CD8-positive, alpha-beta memory T cell (primary cell): Measurements from ENCODE around the gene TNFRSF8. TPM values are rescaled to one million over a fixed set of nuclear protein-coding genes. Genes with fewer than 3 reads are reported as not detected.

Source experiments
- CTCF ChIA-PET: fragments of 350-600 bp; sonication (Branson Sonifier 250); formaldehyde crosslinking; loops from one replicate; lab custom pipeline; 2021; ENCODE audit warnings: antibody characterized with exemption; lab: Charles Lee
- POLR2A ChIA-PET: fragments of 350-600 bp; sonication (Branson Sonifier 250); formaldehyde crosslinking; loops from one replicate; lab custom pipeline; 2021; ENCODE audit warnings: antibody characterized with exemption; lab: Charles Lee
- DNase-seq, 5 donors: peaks; one replicate each; pipeline versions ENCODE4 v3.0.0 to v3.0.0-alpha.2; 2020 to 2022; ENCODE audit warnings: mixed read lengths in 1 of 5
- H3K27ac ChIP-seq: one replicate; pipeline ENCODE4 v1.7.0; 2013; ENCODE audit warnings: low read depth, mild to moderate bottlenecking, low read length, moderate library complexity
- H3K27me3 ChIP-seq: 2 replicates; pipeline ENCODE4 v1.7.0; 2013; ENCODE audit warnings: low read length, mild to moderate bottlenecking; ENCODE audit not compliant: insufficient read depth, poor library complexity, severe bottlenecking
- H3K36me3 ChIP-seq: 2 replicates; pipeline ENCODE4 v1.7.0; 2013; ENCODE audit warnings: mild to moderate bottlenecking, low read length, moderate library complexity; ENCODE audit not compliant: insufficient read depth
- H3K4me1 ChIP-seq: 2 replicates; pipeline ENCODE4 v1.7.0; 2013; ENCODE audit warnings: mild to moderate bottlenecking, low read length, moderate library complexity; ENCODE audit not compliant: insufficient read depth
- H3K4me3 ChIP-seq: 2 replicates; pipeline ENCODE4 v1.7.0; 2013; ENCODE audit warnings: mild to moderate bottlenecking, low read length
- H3K9me3 ChIP-seq: 2 replicates; pipeline ENCODE4 v1.7.0; 2013; ENCODE audit warnings: mild to moderate bottlenecking, low read length
- H3K27ac Mint-ChIP-seq, 8 donors: one replicate each; pipeline ENCODE4 v1.8.0; 2020 to 2021; ENCODE audit warnings: mixed read lengths in 8 of 8, mild to moderate bottlenecking in 6 of 8, inconsistent platforms in 3 of 8, moderate library complexity in 3 of 8
- H3K27me3 Mint-ChIP-seq, 2 donors: one replicate each; pipeline ENCODE4 v1.8.0; 2020 to 2021; ENCODE audit warnings: mixed read lengths in 2 of 2, mild to moderate bottlenecking in 1 of 2, moderate library complexity in 1 of 2
- H3K36me3 Mint-ChIP-seq, 3 donors: one replicate each; pipeline ENCODE4 v1.8.0; 2020 to 2021; ENCODE audit warnings: mixed read lengths in 3 of 3, inconsistent platforms in 1 of 3, mild to moderate bottlenecking in 1 of 3
- H3K4me1 Mint-ChIP-seq, 3 donors: one replicate each; pipeline ENCODE4 v1.8.0; 2020 to 2021; ENCODE audit warnings: mixed read lengths in 3 of 3, inconsistent platforms in 1 of 3, mild to moderate bottlenecking in 1 of 3
- H3K4me3 Mint-ChIP-seq, 7 donors: one replicate each; pipeline ENCODE4 v1.8.0; 2020 to 2021; ENCODE audit warnings: mixed read lengths in 7 of 7, mild to moderate bottlenecking in 6 of 7, moderate library complexity in 4 of 7, inconsistent platforms in 2 of 7
- H3K9me3 Mint-ChIP-seq, 5 donors: one replicate each; pipeline ENCODE4 v1.8.0; 2020 to 2022; ENCODE audit warnings: mixed read lengths in 5 of 5, mild to moderate bottlenecking in 3 of 5, moderate library complexity in 2 of 5, inconsistent platforms in 1 of 5
- polyA plus RNA-seq: library from polyadenylated mRNA; unstranded; fragments of 300-500 nt; fragmentation: Illumina TruSeq; gene quantifications from one replicate; pipeline ENCODE4 v1.2.3, GENCODE V29; 2021
- total RNA-seq, 2 experiments: library from RNA; stranded (reverse); gene quantifications; one replicate each; pipeline ENCODE4 v1.2.3, GENCODE V29; 2021

TNFRSF8 gene
- total and polyA plus RNA-seq, 3 experiments from 2014 or later = 1.5 to 1.9 TPM; not detected in 1

DNA sequence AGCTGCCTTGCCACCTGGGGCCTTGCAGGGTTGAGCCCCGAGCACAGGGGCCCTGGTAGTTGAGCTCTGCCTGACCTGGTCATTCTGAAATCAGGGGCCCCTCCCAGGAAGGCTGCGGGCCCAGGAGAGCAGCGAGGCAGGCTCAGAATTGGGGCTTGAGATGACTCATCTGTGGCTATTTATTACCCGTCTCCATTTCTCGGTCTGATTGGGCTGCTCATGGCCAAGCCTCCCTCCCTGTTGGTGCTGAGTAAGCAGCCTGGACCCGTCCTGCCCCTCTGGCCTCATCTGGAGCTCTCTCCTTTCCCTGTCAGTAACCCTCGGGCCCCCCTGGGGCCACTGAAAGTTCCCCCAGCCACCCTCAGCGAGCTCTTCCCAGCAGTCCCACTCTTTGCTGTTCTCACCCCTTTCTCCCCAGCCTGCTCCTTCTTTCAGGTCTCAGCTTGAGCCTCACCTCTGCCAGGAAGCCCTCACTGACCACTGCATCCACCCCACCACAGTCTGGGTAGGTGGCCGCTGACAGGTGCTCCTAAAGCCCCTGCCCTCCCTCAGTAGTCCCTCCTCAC lies 11.0 kb upstream of the TNFRSF8 start:
- H3K36me3 Mint-ChIP-seq = no peaks in the 10 kb centered on the region
- Histone ChIP-seq H3K27me3 (no peaks in the 10 kb centered on the region), H3K36me3 (no peaks in the 10 kb centered on the region), H3K4me3 (no peak overlapping the region), H3K4me1 (peaks cover 18% of the 10 kb centered on the region), H3K9me3 (no peaks in the 10 kb centered on the region), H3K27ac (peak overlapping the region; percentile 43)
- peak overlapping the region in 6 of 8 donors; percentile 23 to 91 (median 40) for H3K27ac Mint-ChIP-seq
- H3K4me1 Mint-ChIP-seq = peaks cover 11 to 14% (median 13%) of the 10 kb centered on the region in 3 donors
- POLR2A ChIA-PET = no interaction called here
- DNase-seq = no peak
- CTCF ChIA-PET = interaction anchor here (1.1 kb wide), 1 partner anchor 74 kb away, joined by 3 read pairs; no protein-coding TSS in a partner anchor
- H3K27me3 Mint-ChIP-seq = peaks cover 0 to 4% of the 10 kb centered on the region in 2 donors
- no peaks in the 10 kb centered on the region for H3K9me3 Mint-ChIP-seq
- H3K4me3 Mint-ChIP-seq = peak overlapping the region in 5 of 7 donors; percentile 6 to 90 (median 54)

DNA sequence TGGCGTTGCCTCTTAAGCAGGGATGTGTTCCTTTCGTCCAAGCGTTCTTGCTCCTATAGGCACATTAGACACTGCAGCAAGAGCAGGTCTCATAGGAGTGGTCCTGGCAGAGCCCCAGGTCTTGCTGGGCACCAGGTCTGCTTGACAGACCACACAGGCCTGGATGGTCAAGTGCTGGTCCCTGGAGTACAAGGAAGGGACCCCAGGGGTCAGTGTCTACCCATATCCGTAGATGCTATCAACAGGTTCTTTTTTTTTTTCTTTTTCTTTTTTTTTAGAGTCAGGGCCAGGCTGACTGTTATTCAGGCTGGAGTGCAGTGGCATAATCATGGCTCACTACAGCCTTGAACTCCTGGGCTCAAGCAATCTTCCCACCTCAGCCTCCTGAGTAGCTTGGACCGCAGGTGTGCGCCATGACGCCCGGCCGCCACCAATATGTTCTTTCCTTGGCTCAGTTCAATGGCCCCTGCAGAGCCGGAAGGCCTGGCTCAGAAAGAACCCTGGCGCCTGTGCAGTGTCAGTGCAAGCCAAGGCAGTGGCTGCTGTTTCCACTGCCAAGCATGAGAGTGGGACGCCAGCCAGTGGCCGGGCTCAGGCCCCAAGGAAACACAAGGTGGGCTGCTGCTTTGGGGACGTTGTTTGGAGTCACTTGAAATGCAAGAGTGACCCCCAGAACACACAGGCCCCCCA lies 10.0 kb upstream of the TNFRSF8 start:
- Mint-ChIP-seq H3K36me3 (no peaks in the 10 kb centered on the region), H3K27me3 (peaks cover 2 to 4% of the 10 kb centered on the region in 2 donors), H3K4me1 (peaks cover 11 to 14% (median 13%) of the 10 kb centered on the region in 3 donors), H3K27ac (no peak overlapping the region), H3K4me3 (peak overlapping the region in 1 of 7 donors; percentile 61), H3K9me3 (no peaks in the 10 kb centered on the region)
- Histone ChIP-seq H3K27me3 (no peaks in the 10 kb centered on the region), H3K4me1 (peaks cover 8% of the 10 kb centered on the region), H3K27ac (no peak overlapping the region), H3K36me3 (no peaks in the 10 kb centered on the region), H3K4me3 (no peak overlapping the region), H3K9me3 (no peaks in the 10 kb centered on the region)
- no peak for DNase-seq
- ChIA-PET POLR2A (no interaction called here), CTCF (interaction anchor here (1.1 kb wide), 1 partner anchor 73 kb away, joined by 3 read pairs; no protein-coding TSS in a partner anchor)

DNA sequence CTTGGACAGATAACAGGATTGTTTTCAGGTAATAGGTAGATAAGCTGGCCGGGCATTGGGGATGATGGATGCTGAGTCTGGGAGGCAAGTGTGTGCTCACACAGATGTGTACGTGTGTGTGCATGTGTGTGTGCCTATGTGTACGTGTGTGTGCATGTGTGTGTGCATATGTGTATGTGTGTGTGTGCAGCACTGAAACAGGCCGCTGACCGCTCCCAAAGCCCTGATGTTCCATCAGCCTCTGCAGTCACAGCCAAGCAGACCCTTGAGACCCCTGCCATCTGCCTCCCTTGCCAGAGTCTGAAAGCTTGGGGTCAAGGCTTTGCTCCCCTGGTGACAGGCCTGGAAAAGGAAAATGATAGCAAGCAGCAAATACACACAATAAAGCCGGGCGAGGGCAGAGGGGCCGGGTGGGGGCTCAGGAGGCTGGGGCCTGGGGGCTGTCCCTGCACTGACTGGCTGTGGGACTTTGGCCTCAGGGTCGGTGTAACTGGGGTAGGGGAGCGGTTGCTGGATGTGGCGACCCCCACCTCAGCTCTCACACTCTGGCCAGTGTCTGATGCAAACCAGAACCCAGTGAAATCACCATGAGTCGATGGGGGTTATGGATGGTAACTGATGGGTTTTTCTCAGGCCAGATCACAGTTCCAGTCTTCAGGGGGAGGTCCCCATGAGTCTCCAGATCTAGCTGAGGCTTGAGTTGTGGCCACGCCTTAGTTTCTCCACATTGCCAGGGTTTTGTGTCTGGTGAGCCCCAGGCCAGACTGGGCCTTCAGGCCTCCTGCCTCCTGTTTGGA lies 9.2 kb upstream of the TNFRSF8 start:
- CTCF ChIA-PET = no interaction called here
- Mint-ChIP-seq H3K4me1 (peaks cover 11 to 14% (median 13%) of the 10 kb centered on the region in 3 donors), H3K4me3 (no peak overlapping the region), H3K9me3 (no peaks in the 10 kb centered on the region), H3K27me3 (peaks cover 4% of the 10 kb centered on the region in 2 donors), H3K36me3 (no peaks in the 10 kb centered on the region), H3K27ac (peak overlapping the region in 1 of 8 donors; percentile 24)
- peaks cover 8% of the 10 kb centered on the region for H3K4me1 ChIP-seq
- H3K9me3 ChIP-seq = no peaks in the 10 kb centered on the region
- DNase-seq = no peak
- H3K27ac ChIP-seq = no peak overlapping the region
- H3K27me3 ChIP-seq = no peaks in the 10 kb centered on the region
- POLR2A ChIA-PET = no interaction called here
- no peaks in the 10 kb centered on the region for H3K36me3 ChIP-seq
- no peak overlapping the region for H3K4me3 ChIP-seq

DNA sequence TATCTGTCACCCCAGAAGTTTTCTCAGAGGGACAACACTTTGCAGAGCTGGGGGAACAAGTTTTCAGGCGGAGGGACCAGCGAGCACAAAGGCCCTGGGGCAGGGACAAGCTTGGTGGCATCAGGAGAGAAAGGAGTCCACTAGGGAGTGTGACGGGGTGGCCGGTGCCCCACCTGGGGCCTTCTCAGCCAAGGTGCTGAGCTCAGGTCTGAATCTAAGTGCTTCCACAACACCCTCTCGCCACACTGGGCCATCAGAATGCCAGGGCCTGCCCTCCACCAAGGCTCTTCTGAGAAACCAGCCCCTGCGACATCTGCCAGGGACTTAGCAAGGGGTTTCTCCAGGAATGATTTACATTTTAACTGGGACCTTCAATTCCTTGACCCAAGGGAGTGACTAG lies 7.8 kb upstream of the TNFRSF8 start:
- Mint-ChIP-seq H3K36me3 (no peaks in the 10 kb centered on the region), H3K9me3 (peaks cover 0 to 1% (median 0%) of the 10 kb centered on the region in 5 donors), H3K4me1 (peaks cover 11 to 14% (median 13%) of the 10 kb centered on the region in 3 donors), H3K27ac (no peak overlapping the region), H3K27me3 (peaks cover 12 to 13% of the 10 kb centered on the region in 2 donors), H3K4me3 (no peak overlapping the region)
- Histone ChIP-seq H3K27ac (no peak overlapping the region), H3K4me3 (no peak overlapping the region), H3K36me3 (no peaks in the 10 kb centered on the region), H3K27me3 (no peaks in the 10 kb centered on the region), H3K4me1 (peaks cover 8% of the 10 kb centered on the region), H3K9me3 (no peaks in the 10 kb centered on the region)
- CTCF ChIA-PET = no interaction called here
- POLR2A ChIA-PET = no interaction called here
- DNase-seq = no peak

DNA sequence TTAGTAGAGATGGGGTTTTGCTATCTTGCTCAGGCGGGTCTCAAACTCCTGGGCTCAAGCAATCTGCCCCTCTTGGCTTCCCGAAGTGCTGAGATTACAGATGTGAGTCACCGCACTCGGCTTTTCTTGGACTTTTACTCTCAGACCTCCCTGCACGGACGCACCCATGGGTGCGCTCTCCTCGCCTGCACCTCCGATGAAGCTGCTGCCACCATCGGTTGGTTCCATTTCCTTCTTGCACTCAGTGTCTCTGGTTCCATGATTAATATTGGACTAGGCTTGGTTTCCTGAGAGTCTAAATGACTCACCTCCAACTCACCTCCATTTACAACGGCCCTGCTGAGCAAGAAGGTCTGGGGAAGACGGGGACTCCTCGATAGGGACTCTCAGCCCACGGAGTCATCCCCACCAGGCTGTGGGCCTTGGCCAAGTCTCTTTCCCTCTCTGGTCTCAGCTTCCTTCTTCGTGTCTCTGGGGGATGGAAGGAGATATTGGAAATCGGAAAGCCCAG lies 6.7 kb upstream of the TNFRSF8 start:
- no peak overlapping the region for H3K4me3 Mint-ChIP-seq
- Histone ChIP-seq H3K36me3 (no peaks in the 10 kb centered on the region), H3K4me1 (peaks cover 8% of the 10 kb centered on the region), H3K27ac (no peak overlapping the region), H3K4me3 (no peak overlapping the region), H3K27me3 (no peaks in the 10 kb centered on the region), H3K9me3 (no peaks in the 10 kb centered on the region)
- H3K27ac Mint-ChIP-seq = no peak overlapping the region
- ChIA-PET CTCF (no interaction called here), POLR2A (no interaction called here)
- peaks cover 11 to 14% (median 13%) of the 10 kb centered on the region in 3 donors for H3K4me1 Mint-ChIP-seq
- no peak for DNase-seq
- H3K9me3 Mint-ChIP-seq = peaks cover 0 to 1% (median 0%) of the 10 kb centered on the region in 5 donors
- H3K27me3 Mint-ChIP-seq = peaks cover 12 to 15% of the 10 kb centered on the region in 2 donors
- no peaks in the 10 kb centered on the region for H3K36me3 Mint-ChIP-seq

DNA sequence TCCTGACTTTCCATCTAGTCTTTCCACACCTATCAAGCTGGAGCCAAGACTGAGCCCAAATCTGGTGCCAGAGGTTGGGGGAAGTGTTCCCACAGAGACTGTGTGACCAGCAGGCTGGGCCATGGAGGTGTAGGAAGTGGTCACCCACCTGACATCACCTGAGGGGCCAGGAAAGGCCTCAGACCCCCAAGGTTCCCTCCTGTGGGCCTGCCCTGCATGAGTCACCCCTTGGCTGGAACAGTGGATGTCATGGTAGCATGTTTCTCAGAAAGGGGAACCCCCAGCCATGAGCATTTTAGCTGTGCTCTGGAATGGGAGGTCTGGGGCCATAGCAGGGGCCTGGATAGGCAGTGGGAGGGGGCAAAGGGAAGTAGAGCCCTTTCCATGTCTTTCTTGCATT lies 5.7 kb upstream of the TNFRSF8 start:
- no peaks in the 10 kb centered on the region for H3K36me3 Mint-ChIP-seq
- H3K27ac Mint-ChIP-seq = no peak overlapping the region
- no peaks in the 10 kb centered on the region for H3K27me3 ChIP-seq
- ChIA-PET CTCF (no interaction called here), POLR2A (no interaction called here)
- no peak overlapping the region for H3K27ac ChIP-seq
- no peak overlapping the region for H3K4me3 ChIP-seq
- H3K27me3 Mint-ChIP-seq = peaks cover 16 to 22% of the 10 kb centered on the region in 2 donors
- DNase-seq = no peak
- peaks cover 4 to 6% (median 6%) of the 10 kb centered on the region in 3 donors for H3K4me1 Mint-ChIP-seq
- no peaks in the 10 kb centered on the region for H3K9me3 ChIP-seq
- no peaks in the 10 kb centered on the region for H3K36me3 ChIP-seq
- H3K9me3 Mint-ChIP-seq = peaks cover 0 to 1% (median 0%) of the 10 kb centered on the region in 5 donors
- H3K4me3 Mint-ChIP-seq = no peak overlapping the region
- H3K4me1 ChIP-seq = peaks cover 1% of the 10 kb centered on the region

DNA sequence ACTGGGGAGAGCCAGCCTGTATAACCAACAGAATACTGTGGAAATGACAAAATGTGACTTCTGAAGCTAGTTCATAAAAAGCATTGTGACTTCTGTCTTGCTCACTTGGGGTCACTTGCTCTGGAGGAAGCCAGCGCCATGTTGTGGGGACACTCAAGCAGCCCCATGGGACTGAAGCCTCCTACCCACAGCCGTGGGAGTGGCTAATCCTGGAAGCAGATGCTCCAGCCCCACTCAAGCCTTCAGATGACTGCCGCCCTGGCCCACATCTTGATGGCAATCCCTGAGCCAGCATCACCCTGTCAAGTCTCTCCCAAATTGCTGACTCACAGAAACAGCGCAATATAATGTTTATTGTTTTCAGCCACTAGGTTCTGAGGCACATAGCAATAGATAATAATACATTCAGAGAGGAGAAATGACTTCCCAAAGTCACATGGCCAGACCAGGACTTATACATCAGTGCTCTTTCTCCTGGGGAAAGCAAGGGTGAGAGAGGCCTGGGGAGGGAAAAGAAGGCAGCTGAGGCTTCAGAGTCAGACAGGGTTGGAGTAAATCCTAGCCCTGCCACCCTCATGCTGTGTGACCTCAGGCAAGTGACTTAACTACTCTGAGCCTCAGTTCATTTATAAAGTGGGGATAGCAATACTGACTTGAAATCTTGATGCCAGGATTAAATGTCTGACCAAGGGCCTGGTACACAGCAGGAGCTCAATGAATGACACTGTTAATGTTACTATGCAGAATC lies 5.0 kb upstream of the TNFRSF8 start:
- no peak overlapping the region for H3K4me3 ChIP-seq
- POLR2A ChIA-PET = no interaction called here
- no peaks in the 10 kb centered on the region for H3K36me3 ChIP-seq
- H3K9me3 ChIP-seq = no peaks in the 10 kb centered on the region
- peaks cover 4% of the 10 kb centered on the region for H3K27me3 ChIP-seq
- CTCF ChIA-PET = no interaction called here
- DNase-seq = no peak
- Mint-ChIP-seq H3K9me3 (peaks cover 0 to 1% (median 0%) of the 10 kb centered on the region in 5 donors), H3K4me1 (peaks cover 4 to 5% (median 4%) of the 10 kb centered on the region in 3 donors), H3K36me3 (no peaks in the 10 kb centered on the region), H3K4me3 (no peak overlapping the region), H3K27me3 (peaks cover 20 to 25% of the 10 kb centered on the region in 2 donors), H3K27ac (no peak overlapping the region)
- H3K4me1 ChIP-seq = peaks cover 4% of the 10 kb centered on the region
- H3K27ac ChIP-seq = no peak overlapping the region
